GM12875 (cell line): ENCODE measurements around the gene PIGR.

Experiments used
- H3K4me3 ChIP-seq: one replicate; pipeline ENCODE4 v1.5.1; 2011; ENCODE audit warnings: low read depth, low read length, control low read depth
- TF ChIP-seq, protein P1 (sequence below): IDR thresholded peaks from 2 replicates; pipeline ENCODE4 v1.5.1; 2011; ENCODE audit warnings: low read depth, mild to moderate bottlenecking, control low read depth, inconsistent platforms, low read length, moderate library complexity, borderline replicate concordance; ENCODE audit not compliant: insufficient read depth

Gene PIGR

DNA sequence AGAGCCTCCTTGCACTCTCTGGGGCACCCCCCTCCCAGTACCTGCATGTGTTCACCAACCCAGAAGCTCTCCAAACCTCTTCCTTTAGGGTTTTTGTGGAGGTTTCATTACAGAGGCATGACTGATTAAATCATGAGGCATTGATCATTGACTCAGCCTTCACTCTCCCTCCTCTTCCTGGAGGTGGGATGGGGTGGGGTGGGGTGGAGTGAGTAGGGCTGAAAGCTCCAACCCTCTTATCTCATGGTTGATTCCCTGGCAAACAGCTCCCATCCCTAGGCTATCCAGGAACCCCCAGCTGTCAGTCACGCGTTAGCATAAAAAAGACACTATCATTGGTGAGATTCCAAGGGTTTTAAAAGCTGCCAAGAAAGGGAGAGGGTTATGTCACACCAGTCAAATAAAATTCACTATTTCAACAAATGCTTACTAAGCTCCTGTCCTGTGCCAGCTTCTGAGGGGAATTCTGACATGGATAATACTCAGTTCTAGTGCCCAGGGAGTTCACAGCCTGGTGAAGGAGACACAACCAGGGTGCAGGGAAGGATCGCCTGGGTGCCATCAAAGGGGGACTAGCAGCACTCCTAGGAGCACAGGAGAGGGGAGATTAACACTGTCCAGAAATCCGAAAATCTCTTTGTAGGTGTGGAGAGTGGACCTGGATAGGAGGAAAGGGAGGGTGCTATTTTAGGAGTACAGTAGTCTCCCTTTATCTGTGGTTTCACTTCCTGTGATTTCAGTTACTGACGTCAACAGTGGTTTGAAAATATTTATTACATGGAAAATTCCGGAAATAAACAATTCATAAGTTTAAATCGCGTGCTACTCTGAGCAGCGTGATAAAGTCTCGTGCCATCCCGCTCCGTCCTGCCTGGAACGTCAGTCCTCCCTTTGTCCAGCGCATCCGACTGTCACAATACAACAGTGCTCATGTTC lies 55.9 kb downstream of the PIGR start:
- no peak overlapping the region for H3K4me3 ChIP-seq
- TF ChIP-seq, protein P1, sequence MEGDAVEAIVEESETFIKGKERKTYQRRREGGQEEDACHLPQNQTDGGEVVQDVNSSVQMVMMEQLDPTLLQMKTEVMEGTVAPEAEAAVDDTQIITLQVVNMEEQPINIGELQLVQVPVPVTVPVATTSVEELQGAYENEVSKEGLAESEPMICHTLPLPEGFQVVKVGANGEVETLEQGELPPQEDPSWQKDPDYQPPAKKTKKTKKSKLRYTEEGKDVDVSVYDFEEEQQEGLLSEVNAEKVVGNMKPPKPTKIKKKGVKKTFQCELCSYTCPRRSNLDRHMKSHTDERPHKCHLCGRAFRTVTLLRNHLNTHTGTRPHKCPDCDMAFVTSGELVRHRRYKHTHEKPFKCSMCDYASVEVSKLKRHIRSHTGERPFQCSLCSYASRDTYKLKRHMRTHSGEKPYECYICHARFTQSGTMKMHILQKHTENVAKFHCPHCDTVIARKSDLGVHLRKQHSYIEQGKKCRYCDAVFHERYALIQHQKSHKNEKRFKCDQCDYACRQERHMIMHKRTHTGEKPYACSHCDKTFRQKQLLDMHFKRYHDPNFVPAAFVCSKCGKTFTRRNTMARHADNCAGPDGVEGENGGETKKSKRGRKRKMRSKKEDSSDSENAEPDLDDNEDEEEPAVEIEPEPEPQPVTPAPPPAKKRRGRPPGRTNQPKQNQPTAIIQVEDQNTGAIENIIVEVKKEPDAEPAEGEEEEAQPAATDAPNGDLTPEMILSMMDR = no peak

DNA sequence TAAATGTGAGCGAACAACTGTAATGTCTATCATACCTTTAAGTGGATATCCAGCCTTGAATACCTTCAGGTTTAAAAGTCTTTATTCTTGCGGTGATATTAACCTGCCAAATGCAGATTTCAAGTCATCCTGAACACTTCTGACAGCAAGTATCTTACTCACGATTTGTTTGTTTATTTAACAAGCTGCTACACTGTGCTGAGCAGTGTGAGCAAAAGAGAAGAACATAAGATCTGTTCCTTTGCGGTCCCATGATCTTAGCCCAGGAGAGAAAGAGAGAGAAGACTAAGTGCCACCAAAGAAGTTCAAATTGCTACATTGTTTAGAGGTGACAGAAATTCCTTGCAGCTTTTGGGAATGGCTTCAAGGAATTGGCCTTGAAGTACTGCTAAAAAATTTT lies 58.6 kb downstream of the PIGR start:
- TF ChIP-seq, protein P1 = no peak
- H3K4me3 ChIP-seq = no peak overlapping the region

DNA sequence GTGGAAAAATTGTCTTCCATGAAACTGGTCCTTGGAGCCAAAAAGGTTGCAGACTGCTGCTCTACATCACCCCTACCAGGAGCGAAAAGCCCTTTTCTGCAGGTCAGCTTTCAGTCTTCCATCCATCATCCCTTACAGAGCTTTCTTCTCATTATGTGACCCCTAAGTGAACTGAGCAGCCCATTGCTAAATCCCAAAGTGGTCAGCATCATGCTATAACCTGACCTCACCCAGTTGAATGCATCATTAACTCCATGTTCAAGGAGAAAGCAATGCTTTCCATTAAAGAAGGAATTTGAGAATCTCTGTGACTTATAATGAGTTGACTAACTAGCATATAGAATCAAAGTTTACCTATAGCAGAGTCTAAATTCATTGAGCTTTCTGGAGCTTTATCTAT lies 59.4 kb downstream of the PIGR start:
- no peak overlapping the region for H3K4me3 ChIP-seq
- TF ChIP-seq, protein P1 = no peak

DNA sequence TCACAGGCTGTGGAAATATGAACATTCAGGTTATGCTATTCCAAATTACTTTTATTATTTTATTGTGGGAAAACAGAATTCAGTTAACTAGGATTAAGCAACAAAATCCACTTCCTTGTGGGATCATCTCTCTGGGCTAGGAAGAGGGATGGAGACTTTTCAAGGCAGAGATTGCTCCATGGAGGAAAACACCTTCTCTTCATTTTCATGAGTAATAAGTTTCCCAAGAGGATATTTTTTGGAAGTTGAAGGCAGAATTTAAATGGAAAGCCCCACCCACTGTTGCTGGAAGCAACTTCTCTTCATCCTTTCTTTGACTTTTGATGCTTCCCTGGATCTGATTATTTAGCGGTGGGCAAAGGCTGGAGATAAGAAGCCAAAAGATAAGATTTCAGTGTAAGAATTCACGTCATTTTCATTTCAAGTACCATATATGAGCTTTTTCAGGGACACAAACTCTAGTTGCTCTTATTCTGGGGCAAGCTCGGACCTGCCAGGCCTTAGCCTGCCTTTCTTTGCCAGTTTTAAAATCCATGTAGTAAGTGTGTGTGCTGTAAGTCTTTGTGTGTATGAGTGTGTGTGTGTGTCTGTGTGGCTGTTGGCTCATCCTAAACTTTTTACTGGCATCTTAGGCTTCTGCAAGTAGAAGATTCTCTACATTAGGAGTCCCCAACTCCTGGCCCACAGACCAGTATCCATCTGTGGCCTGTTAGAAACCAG lies 60.8 kb downstream of the PIGR start:
- no peak overlapping the region for H3K4me3 ChIP-seq
- TF ChIP-seq, protein P1 = no peak

DNA sequence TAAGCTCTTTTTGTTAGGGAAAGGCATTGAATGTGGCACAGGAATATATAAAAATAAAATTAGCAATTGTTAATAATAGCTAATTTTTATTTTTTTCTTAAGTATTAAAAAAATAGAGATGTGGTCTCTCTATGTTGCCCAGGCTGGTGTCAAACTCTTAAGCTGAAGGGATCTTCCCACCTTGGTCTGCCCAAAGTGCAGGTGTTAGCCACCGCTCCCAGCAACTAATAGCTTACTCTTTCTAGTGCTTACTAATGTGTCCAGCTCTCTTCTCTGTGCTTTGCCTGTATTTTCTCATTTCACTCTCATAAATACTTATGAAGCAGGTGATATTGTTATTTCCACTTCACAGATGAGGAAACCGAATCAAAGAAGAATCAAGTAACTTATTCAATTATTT lies 62.4 kb downstream of the PIGR start:
- TF ChIP-seq, protein P1 = no peak
- no peak overlapping the region for H3K4me3 ChIP-seq

DNA sequence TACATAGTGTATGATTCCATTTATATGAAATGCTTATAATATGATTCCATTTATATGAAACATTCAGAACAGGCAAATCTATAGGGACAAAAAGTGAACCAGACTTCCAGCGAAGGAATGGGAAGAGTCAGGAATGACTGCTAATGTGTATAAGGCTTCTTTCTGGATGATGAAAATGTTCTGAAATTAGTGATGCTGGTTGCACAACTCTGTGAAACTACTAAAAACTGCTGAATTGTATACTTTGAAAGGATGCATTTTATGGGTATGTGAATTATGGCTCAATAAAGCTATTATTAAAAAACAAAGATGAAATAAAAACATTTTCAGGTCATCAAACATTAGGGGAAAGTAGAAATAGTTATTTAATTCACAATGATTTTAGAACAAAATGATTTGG lies 63.1 kb downstream of the PIGR start:
- H3K4me3 ChIP-seq = no peak overlapping the region
- TF ChIP-seq, protein P1 = no peak
